Common myeloid progenitor, CD34-positive (primary cell): Measurements from ENCODE around the gene LMO7.

Source experiments
- CTCF ChIA-PET: fragments of 350-600 bp; sonication (Branson Sonifier 250); formaldehyde crosslinking; loops from one replicate; lab custom pipeline; 2021; ENCODE audit warnings: antibody characterized with exemption; lab: Charles Lee
- POLR2A ChIA-PET: fragments of 350-600 bp; sonication (Branson Sonifier 250); formaldehyde crosslinking; loops from one replicate; lab custom pipeline; 2021; ENCODE audit warnings: antibody characterized with exemption; lab: Charles Lee
- DNase-seq, 3 donors: peaks; one replicate each; pipeline versions ENCODE4 v3.0.0 to v3.0.0-alpha.2; 2013
- H3K27ac ChIP-seq, 2 experiments: 1 replicate in 1 of 2; 2 replicates in 1 of 2; pipeline ENCODE4 v1.7.0; 2013; ENCODE audit warnings: inconsistent platforms in 2 of 2, low read length in 2 of 2, mild to moderate bottlenecking in 2 of 2, low read depth in 1 of 2, moderate library complexity in 1 of 2; ENCODE audit not compliant: severe bottlenecking in 2 of 2, insufficient read depth in 1 of 2, poor library complexity in 1 of 2
- H3K27me3 ChIP-seq, 5 experiments: replicated peaks in 2 of 5; 1 replicate in 3 of 5; 2 replicates in 2 of 5; pipeline versions ENCODE4 v1.6.1 to v1.7.0; 2013; ENCODE audit warnings: low read length in 4 of 5, mild to moderate bottlenecking in 2 of 5, moderate library complexity in 2 of 5, inconsistent platforms in 1 of 5; ENCODE audit not compliant: insufficient read depth in 5 of 5, control insufficient read depth in 4 of 5
- H3K36me3 ChIP-seq, 4 experiments: 1 replicate in 2 of 4; 2 replicates in 2 of 4; pipeline versions ENCODE4 v1.6.1 to v1.7.0; 2013; ENCODE audit warnings: low read length in 3 of 4, control low read depth in 1 of 4, mild to moderate bottlenecking in 1 of 4; ENCODE audit not compliant: control insufficient read depth in 4 of 4, insufficient read depth in 4 of 4
- H3K4me1 ChIP-seq, 4 experiments: 1 replicate in 3 of 4; 2 replicates in 1 of 4; pipeline versions ENCODE4 v1.6.1 to v1.7.1; 2013; ENCODE audit warnings: low read length in 3 of 4, mild to moderate bottlenecking in 3 of 4, control low read depth in 1 of 4, inconsistent platforms in 1 of 4, moderate library complexity in 1 of 4; ENCODE audit not compliant: control insufficient read depth in 4 of 4, insufficient read depth in 4 of 4; ENCODE audit errors: control extremely low read depth in 1 of 4
- H3K4me3 ChIP-seq, 7 experiments: 1 replicate in 4 of 7; 2 replicates in 3 of 7; pipeline versions ENCODE4 v1.5.1 to v1.7.0; 2013; ENCODE audit warnings: mild to moderate bottlenecking in 7 of 7, low read length in 6 of 7, moderate library complexity in 6 of 7, inconsistent platforms in 2 of 7, low read depth in 2 of 7, control low read depth in 1 of 7; ENCODE audit not compliant: insufficient read depth in 4 of 7, control insufficient read depth in 1 of 7; ENCODE audit errors: extremely low read depth in 1 of 7
- H3K9me3 ChIP-seq, 5 experiments: 1 replicate in 4 of 5; 2 replicates in 1 of 5; pipeline versions ENCODE4 v1.6.1 to v1.7.1; 2013; ENCODE audit warnings: low read length in 4 of 5, mild to moderate bottlenecking in 2 of 5, inconsistent platforms in 1 of 5, low read depth in 1 of 5, moderate library complexity in 1 of 5; ENCODE audit not compliant: control insufficient read depth in 4 of 5, insufficient read depth in 2 of 5; ENCODE audit errors: control extremely low read depth in 1 of 5
- whole genome bisulfite sequencing: methylation state at CpG from one replicate; pipeline ENCODE4 v1.1.5; 2013; ENCODE audit not compliant: insufficient coverage; 5-methylcytosine and 5-hydroxymethylcytosine counted together

The LMO7 gene

DNA sequence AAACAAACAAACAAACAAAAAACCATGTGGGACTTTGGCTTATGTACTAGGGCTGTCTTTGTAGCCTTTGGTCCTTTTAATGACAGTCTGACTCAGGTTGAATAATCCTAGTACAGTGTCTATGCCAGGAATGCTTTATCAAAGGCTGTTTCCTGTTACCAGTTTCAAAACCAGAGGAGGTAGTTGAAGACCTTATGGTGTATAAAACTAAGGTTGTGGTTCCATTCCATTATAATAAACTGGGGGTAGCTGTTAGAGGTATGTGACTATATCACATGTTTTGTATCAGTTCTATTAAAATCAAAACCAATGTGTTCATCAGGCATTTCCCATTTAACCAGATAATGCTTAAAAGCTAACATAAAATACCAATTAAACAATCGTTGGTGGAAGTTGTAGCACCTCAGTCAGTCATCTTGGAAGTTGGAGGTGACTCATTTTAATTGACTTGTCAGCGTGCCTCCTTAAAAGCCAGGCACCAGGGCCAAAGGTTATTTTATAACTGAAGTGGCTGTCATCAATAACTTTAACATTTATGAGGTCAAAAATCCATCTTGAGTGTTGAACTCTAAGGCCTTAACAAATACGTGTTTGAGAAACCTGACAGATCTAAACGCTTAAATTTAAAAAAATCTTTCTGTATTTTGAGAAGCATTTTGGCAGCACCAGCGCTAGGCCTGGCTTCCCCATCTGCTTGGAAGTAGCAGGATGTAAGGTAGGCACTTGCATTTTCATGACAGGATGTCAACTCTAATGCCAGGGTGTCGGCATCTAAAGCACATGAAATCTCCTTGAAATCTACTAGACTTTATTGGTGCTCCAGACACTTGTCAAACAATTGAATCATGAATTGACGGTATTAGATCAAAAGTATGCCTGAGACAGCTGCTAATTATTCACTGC is 162.5 kb downstream of the LMO7 start:
- POLR2A ChIA-PET = no interaction called here
- Histone ChIP-seq H3K36me3 (peaks cover 0 to 3% (median 0%) of the 10 kb centered on the region in 4 experiments), H3K27me3 (no peaks in the 10 kb centered on the region), H3K9me3 (peaks cover 0 to 2% (median 0%) of the 10 kb centered on the region in 5 experiments), H3K4me3 (no peak overlapping the region), H3K27ac (no peak overlapping the region), H3K4me1 (peaks cover 0 to 14% (median 6%) of the 10 kb centered on the region in 4 experiments)
- CTCF ChIA-PET = interaction anchor here (2.5 kb wide), 1 partner anchor 102 kb away, joined by 16 read pairs; no protein-coding TSS in a partner anchor
- DNase-seq = no peak
- WGBS = 100% methylated on average over 6 of the region's 7 CpGs

DNA sequence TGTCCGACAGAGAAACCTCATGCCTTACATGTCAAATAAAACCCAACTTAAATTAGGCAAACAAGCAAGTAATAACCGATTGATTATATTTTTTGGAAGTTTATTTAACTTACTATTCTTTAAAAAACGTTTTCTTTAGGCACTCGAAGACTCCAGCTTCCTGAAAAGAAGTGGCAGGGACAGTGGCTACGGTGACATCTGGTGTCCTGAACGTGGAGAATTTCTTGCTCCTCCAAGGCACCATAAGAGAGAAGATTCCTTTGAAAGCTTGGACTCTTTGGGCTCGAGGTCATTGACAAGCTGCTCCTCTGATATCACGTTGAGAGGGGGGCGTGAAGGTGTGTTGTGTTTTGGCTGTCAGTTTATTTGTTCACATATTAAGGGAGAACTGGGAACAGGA is 164.4 kb downstream of the LMO7 start:
- ChIA-PET POLR2A (interaction anchor here (0.7 kb wide), 1 partner anchor 334 kb away, joined by 3 read pairs; no protein-coding TSS in a partner anchor), CTCF (interaction anchor here (1.1 to 2.5 kb wide), 4 partner anchors 8 to 445 kb away, joined by 3 to 16 read pairs (median 4); no protein-coding TSS in a partner anchor)
- DNase-seq = peak in 2 of 3 donors; percentile 8 to 9
- no peak overlapping the region for H3K4me3 ChIP-seq
- H3K36me3 ChIP-seq = peaks cover 0 to 3% (median 0%) of the 10 kb centered on the region in 4 experiments
- 82% methylated on average over 6 of the region's 9 CpGs for WGBS
- no peaks in the 10 kb centered on the region for H3K9me3 ChIP-seq
- H3K27ac ChIP-seq = no peak overlapping the region
- no peaks in the 10 kb centered on the region for H3K27me3 ChIP-seq
- peaks cover 0 to 14% (median 6%) of the 10 kb centered on the region in 4 experiments for H3K4me1 ChIP-seq

DNA sequence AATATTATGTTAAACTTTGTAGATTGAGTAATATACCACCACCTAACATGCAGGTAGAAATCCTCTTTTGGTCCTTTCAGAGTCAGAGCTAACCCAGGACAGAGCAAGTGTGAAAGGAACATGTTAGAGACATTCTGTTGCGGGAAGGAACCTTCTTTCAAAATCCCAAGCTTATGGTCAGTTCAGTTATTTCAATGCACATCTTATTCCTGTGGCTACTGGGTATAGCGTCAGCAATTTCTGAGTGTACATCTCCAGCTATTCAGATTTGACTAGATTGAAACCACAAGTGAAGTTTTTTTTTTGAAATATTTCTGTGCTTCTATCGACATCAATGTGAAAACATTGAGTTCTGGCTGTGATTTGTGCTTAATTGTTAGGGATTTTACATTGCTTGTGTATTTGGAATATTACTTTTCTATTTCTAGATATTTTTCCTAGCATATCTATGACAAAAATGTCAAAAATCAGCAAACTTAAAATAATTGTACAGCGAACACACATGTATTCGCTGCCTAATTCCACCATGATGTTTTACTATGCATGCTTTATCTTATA is 165.3 kb downstream of the LMO7 start:
- Histone ChIP-seq H3K4me1 (peaks cover 0 to 14% (median 6%) of the 10 kb centered on the region in 4 experiments), H3K4me3 (no peak overlapping the region), H3K27ac (no peak overlapping the region), H3K36me3 (peaks cover 0 to 6% (median 0%) of the 10 kb centered on the region in 4 experiments), H3K9me3 (no peaks in the 10 kb centered on the region), H3K27me3 (no peaks in the 10 kb centered on the region)
- POLR2A ChIA-PET = no interaction called here
- 100% methylated on average over 3 of the region's 5 CpGs for WGBS
- no peak for DNase-seq
- CTCF ChIA-PET = interaction anchor here (0.6 to 1.6 kb wide), 3 partner anchors 12 to 1302 kb away, joined by 3 to 4 read pairs (median 4); no protein-coding TSS in a partner anchor

DNA sequence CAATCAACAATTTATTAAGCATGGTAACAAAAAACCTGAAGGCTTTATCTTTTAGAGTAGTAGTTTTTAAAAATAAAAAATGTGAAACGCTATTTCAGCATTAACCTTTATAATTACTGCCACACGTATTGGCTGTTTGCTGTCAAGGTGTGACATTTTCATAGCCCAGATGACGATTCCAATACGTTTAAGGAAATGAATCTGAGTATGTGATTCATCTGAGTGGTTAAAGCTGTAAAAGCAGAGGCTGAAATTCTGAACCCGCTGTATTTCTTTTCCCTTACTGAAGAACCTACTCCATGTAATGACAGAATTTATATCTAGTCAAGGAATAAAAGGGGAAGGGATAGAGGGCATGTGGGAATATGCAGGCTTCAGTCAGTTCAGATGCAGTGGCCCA is 166.0 kb downstream of the LMO7 start:
- Histone ChIP-seq H3K9me3 (no peaks in the 10 kb centered on the region), H3K27ac (no peak overlapping the region), H3K36me3 (peaks cover 0 to 3% (median 0%) of the 10 kb centered on the region in 4 experiments), H3K4me3 (no peak overlapping the region), H3K27me3 (no peaks in the 10 kb centered on the region), H3K4me1 (peaks cover 0 to 14% (median 6%) of the 10 kb centered on the region in 4 experiments)
- ChIA-PET CTCF (interaction anchor here (1.6 kb wide), 1 partner anchor 12 kb away, joined by 4 read pairs; no protein-coding TSS in a partner anchor), POLR2A (no interaction called here)
- no peak for DNase-seq
- WGBS = no CpG with 5 or more reads among the region's 5 CpGs

DNA sequence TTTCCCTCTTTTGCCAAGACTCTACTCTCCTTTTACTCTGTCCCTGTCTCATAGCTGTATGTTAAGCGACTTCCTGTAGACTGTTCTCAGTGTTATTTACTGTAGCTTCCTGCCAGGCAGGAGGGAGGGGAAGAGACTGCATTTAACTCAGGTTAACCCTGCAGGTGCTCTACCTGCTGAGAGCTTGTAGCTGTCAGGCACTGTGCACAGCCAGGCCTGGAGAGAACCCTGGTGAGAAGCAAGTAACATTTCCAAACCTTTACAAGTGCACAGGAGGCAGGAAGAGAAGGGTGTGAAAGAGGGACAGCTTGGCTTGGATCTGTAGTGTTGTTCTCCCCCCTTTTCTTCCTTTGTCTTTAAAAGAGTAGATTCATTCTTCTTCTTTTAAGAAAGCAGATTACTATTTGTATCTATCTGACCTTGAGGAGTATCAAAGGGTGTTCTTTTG is 167.1 kb downstream of the LMO7 start:
- DNase-seq = peak in 2 of 3 donors; percentile 17 to 29
- Histone ChIP-seq H3K36me3 (peaks cover 0 to 3% (median 1%) of the 10 kb centered on the region in 4 experiments), H3K4me3 (peak overlapping the region in 1 of 7 experiments; percentile 34), H3K9me3 (no peaks in the 10 kb centered on the region), H3K27me3 (no peaks in the 10 kb centered on the region), H3K27ac (peak overlapping the region in 1 of 2 experiments; percentile 16), H3K4me1 (peaks cover 0 to 14% (median 6%) of the 10 kb centered on the region in 4 experiments)
- ChIA-PET POLR2A (no interaction called here), CTCF (interaction anchor here (1.2 to 1.6 kb wide), 2 partner anchors 13 to 107 kb away, joined by 4 read pairs; no protein-coding TSS in a partner anchor)
- WGBS = no CpG with 5 or more reads among the region's 1 CpG

DNA sequence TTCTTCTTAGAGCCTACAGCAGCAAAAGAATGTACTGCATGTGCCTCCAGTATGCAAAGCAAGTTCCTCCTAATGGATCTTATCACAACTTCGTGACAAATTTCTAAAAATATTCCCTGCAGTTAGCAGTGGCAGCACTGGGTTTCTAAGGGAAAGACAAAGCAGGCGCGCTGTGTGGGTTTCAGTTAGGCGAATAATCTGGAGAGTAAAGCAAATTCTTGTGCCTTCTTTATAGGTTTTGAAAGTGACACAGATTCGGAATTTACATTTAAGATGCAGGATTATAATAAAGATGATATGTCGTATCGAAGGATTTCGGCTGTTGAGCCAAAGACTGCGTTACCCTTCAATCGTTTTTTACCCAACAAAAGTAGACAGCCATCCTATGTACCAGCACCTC is 167.9 kb downstream of the LMO7 start:
- Histone ChIP-seq H3K36me3 (peaks cover 0 to 3% (median 1%) of the 10 kb centered on the region in 4 experiments), H3K9me3 (no peaks in the 10 kb centered on the region), H3K27me3 (no peaks in the 10 kb centered on the region), H3K4me3 (no peak overlapping the region), H3K4me1 (peaks cover 0 to 14% (median 6%) of the 10 kb centered on the region in 4 experiments), H3K27ac (no peak overlapping the region)
- no peak for DNase-seq
- WGBS = 96% methylated on average over 4 of the region's 10 CpGs
- CTCF ChIA-PET = interaction anchor here (1.2 kb wide), 1 partner anchor 108 kb away, joined by 4 read pairs; no protein-coding TSS in a partner anchor
- POLR2A ChIA-PET = no interaction called here
